ENCODE data around the gene GIGYF2.

- TF ChIP-seq CTCF (IDR thresholded peaks at IDR 0.05) (no peak), EP300 (IDR thresholded peaks at IDR 0.05) (no peak)
Observed at GRCh38 chr2:232876161-232876977, 179.2 kb downstream of the GIGYF2 start.
